CD4-positive, alpha-beta T cell treated with Interleukin-1 beta for 1 hour (primary cell): ENCODE data around the gene YY1.
"Not testable (repeated sequence)": the region's sequence is repeated elsewhere in the genome, so short reads cannot be mapped to it uniquely, and the experiment has no call there.

Experiments used
- DNase-seq, 2 donors: peaks; one replicate each; pipeline ENCODE4 v3.0.0-alpha.2; 2020 to 2022

Gene YY1

GRCh38 chr14:100238419-100239210 is at the start of gene YY1:
YY1 (plus strand) TSS chr14:100239144; CDS start chr14:100239245, 101 bp downstream.
- peak; percentile 99 for DNase-seq

DNA sequence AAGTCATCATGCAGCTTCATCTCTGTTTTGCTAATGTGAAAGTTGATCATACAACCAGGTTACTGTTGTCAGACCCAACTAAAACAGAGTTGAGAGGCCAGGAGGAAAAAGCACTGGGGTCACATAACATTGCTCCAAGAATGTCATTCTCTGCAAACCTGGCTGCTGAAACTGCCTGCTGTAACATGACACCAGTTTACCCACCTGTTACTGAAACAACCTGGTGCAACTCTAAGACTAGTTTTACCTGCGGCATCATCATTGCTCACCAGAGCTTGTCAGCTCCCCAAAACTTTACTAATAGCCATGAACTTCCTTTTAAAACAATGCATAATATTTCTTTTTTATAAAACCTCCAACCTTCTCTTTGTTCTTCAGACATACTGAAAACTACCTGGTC is 48.8 kb upstream of the YY1 start:
- DNase-seq = no peak

GRCh38 chr14:100191584-100192249 is 47.2 kb upstream of the YY1 start:
- DNase-seq = no peak

GRCh38 chr14:100192250-100192671 is 46.7 kb upstream of the YY1 start:
- DNase-seq = no peak

- peak; percentile 100 for DNase-seq
Observed at GRCh38 chr14:100192672-100193416, 46.1 kb upstream of the YY1 start.

GRCh38 chr14:100193417-100194357 is 45.3 kb upstream of the YY1 start:
- peak in 1 of 2 donors; percentile 9 for DNase-seq

DNA sequence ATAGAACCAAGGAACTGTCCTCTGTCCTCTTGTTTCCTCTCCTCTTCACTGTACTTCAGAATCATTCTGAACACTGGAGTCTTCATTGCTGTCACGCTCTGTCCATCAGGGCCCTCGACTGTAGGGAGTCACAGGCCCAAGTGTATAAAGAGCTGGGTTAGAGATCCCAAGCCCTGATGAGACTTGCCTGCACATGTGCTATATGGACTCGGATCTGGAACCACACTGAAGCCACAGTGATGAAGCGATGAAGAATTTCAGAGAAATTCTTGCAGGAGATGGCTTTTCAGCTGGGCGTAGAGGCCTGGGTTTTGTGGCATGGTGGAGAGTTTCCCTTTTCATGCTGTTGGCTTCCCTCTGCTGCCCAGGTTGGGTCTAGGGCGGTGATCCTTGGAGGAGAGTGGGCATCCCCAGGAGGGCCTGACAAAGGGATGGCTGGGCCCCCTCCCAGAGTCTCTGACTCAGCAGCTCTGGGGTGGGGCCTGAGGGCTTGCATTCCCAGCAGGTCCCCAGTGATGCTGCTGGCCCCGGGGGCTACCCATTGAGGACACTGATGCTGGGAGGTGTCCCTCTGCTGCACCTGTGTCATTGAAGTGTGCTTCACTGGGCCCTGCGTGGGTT is 39.6 kb upstream of the YY1 start:
- DNase-seq = no peak

DNA sequence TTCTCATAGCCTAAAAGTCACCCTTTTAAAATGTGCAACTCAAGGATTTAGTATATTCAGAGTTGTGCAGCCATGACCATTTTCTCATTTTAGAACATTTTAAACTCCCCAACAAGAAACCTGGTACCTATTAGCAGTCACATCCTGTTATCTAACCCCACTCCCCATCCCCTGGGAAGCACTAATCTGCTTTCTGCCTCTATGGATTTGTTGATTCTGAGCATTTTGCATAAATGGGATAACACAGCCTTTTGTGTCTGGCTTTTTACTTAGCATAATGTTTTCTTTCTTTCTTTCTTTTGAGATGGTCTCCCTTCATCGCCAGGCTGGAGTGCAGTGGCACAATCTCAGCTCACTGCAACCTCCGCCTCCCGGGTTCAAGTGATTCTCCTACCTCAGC is 38.6 kb upstream of the YY1 start:
- no peak for DNase-seq

DNA sequence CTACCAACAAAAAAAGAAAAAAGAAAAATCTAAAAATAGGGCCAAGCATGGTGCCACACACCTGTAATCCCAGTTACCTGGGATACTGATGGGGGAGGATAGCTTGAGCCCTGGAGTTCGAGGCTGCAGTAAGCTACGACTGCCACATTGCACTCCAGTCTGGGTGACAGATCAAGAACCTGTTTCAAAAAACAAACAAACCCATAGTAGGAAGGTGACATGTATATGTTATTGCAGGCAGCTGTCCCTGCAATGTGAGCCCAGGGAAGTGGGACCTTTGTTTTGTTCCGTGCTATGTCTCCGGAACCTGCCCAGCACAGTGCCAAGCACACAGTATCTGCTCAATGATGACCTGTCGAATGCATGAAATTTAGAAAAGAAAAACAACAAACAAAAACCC is 37.2 kb upstream of the YY1 start:
- DNase-seq = no peak

- DNase-seq = no peak
Observed at GRCh38 chr14:100202712-100203111, 36.2 kb upstream of the YY1 start.

DNA sequence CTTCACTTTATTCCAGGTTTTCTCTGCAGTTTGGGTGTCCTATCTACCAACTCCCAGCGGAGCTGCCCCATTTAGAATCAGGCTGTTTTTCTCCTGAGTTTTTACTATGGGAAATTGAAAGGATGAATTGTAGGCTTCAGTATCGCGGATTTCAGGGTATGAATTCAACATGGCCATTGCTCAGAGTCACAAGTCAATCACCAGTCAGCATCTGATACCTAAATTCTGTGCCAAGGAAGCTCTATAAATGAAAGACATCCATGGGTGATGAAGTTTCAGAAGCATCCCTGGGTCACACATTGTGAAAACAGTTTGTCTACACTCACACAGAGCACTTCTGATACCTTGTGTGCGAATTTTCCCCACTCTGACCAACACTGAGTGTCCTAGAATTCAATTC is 35.8 kb upstream of the YY1 start:
- DNase-seq = no peak

DNA sequence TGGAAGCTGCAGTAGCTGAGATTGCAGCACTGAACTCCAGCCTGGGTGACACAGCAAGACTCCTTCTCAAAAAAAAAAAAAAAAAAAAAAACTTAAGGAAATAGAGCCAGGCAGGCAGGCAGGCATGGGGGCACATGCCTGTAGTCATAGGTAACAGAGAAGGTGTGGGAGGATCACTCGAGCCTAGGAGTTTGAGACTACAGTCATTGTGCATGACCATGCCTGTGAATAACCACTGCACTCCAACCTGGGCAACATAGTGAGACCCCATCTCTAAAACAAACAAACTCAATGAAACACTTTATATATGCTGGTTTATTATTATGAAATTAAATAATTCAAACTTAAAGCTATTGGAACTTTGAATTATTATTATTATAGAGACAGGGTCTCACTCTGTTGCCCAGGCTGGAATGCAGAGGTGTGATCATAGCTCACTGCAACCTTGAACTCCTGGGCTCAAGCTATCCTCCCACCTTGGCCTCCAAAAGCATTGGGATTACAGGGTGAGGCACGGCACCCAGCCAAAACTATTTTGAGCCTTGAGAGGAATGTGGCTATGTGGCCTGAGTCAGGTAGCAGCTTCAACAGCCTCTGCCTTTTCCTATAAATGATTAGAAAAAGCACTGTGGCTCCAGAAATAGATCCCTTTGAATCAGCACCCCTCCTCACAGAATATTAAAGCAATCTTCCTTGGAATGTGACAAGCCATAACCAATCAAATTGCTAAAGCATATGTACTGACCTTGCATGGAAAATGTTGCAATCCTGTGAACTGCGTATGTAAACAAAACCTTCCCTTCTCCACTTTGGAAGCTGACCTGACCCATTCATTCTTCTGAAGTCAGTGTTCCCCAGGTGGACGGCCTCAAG is 34.7 kb upstream of the YY1 start:
- no peak for DNase-seq

DNA sequence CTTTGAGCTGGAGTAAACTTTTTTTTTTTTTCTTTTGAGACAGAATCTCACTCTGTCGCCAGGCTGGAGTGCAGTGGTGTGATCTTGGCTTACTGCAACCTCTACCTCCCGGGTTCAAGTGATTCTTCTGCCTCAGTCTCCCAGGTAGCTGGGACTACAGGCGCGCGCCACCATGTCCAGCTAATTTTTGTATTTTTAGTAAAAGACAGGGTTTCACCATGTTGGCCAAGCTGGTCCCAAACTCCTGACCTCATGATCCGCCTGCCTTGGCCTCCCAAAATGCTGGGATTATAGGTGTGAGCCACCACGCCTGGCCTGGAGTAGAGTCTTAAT is 34.1 kb upstream of the YY1 start:
- DNase-seq = not testable (repeated sequence)

DNA sequence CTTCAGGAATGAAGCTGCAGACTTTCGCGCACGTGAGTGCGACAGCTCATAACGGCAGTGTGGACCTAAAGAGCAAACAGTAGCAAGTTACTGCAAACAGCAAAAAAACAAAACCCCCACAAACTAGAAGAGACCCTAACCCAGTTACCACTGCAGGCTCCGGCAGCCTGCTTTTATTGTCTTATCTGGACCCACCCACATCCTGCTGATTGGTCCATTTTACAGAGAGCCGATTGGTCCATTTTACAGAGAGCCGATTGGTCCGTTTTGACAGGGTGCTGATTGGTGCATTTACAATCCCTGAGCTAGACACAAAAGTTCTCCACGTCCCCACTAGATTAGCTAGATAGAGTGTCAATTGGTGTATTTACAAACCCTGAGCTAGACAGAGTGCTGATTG is 31.4 kb upstream of the YY1 start:
- DNase-seq = not testable (repeated sequence)

- DNase-seq = not testable (repeated sequence)
Observed at GRCh38 chr14:100208136-100208535, 30.8 kb upstream of the YY1 start.

- DNase-seq = no peak
Observed at GRCh38 chr14:100211366-100211765, 27.6 kb upstream of the YY1 start.

DNA sequence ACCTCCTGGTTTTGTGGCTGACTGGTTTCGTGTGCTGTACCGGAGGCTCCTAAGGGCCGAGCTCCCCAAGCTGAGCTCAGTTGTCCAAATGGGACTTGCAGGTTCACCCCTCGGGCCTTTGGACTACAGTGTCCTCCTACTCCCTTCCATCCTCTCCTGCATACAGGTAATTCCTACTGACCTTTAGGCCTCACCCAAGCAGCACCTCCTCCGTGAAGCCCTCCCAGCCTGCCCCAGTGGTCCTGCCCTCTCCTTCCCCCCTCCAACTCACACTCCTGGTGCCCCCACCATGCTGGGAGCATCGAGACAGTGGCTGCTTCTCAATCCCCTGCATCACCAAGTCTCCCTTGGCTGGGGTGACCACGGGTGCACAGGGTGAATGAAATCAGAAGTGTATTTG is 27.1 kb upstream of the YY1 start:
- DNase-seq = no peak

GRCh38 chr14:100212476-100213333 is 26.2 kb upstream of the YY1 start:
- no peak for DNase-seq

DNA sequence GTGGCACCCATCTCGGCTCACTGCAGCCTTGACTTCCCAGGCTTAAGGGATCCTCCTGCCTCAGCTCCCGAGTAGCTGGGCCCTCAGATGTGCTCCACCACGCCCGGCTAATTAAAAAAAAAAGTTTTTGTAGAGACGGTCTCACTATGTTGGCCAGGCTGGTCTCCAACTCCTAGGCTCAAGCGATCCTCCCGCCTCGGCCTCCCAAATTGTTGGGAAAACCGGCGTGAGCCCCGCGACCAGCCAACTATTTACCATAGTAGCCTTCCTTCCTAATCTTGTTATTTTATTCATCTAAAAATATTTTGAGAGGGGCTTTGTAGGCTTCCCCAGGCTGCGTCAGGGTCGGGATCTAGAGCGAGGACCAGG is 25.4 kb upstream of the YY1 start:
- DNase-seq = no peak
